ENCODE results near the gene SCYL2.

DNA sequence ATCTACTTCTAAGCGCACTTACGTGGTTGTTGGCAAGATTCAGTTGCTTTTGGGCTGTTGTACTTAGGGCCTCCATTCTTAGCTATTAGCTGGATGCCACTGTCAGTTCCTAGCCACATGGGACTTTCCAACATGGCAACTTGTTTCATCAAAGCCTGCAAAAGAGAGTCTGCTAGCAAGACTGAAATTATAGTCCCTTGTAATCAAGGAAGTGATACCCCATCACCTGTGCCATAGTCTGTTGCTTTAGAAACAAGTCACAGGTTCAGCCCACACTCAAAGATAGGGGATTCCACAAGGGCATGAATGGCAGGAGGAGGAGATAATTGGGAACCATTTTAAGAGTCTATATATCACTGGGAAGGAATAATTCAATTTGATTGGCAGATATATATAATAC is 62.8 kb downstream of the SCYL2 start:
- TF ChIP-seq POLR2A (IDR thresholded peaks at IDR 0.05; ENCODE audit: low read depth, low read length): no peak
- no peak for TF ChIP-seq POLR2AphosphoS5 (IDR thresholded peaks at IDR 0.05; ENCODE audit: low read depth, low read length)
